ENCODE measurements around the gene RFX8. TPM values are rescaled to one million over a fixed set of nuclear protein-coding genes. Genes with fewer than 3 reads are reported as not detected.

Gene RFX8
- polyA plus RNA-seq, 1 experiment: 1.7 TPM

GRCh38 chr2:101399021-101399799, 75.7 kb downstream of the RFX8 start:
- DNase-seq (ENCODE audit: low read depth): no peak
- no peaks in the 10 kb centered on the region for H3K27me3 ChIP-seq (ENCODE audit: control insufficient read depth, insufficient read depth, low read length)
- no peak for TF ChIP-seq CTCF (IDR thresholded peaks at IDR 0.05; ENCODE audit: insufficient read depth, low read depth, low read length)
- POLR2A ChIA-PET: no interaction called here
- no peaks in the 10 kb centered on the region for H3K36me3 ChIP-seq (ENCODE audit: control insufficient read depth, insufficient read depth, low read length)
- no peak overlapping the region for H3K4me3 ChIP-seq (ENCODE audit: low read depth, low read length)
- CTCF ChIA-PET: interaction anchor here (1.0 kb wide), 2 partner anchors 13 to 20 kb away, joined by 3 read pairs; no protein-coding TSS in a partner anchor

GRCh38 chr2:101398116-101398821, 76.6 kb downstream of the RFX8 start:
- TF ChIP-seq CTCF (IDR thresholded peaks at IDR 0.05; ENCODE audit: insufficient read depth, low read depth, low read length): no peak
- POLR2A ChIA-PET: no interaction called here
- CTCF ChIA-PET: interaction anchor here (1.0 kb wide), 1 partner anchor 21 kb away, joined by 3 read pairs; no protein-coding TSS in a partner anchor
- H3K36me3 ChIP-seq (ENCODE audit: control insufficient read depth, insufficient read depth, low read length): no peaks in the 10 kb centered on the region
- H3K27me3 ChIP-seq (ENCODE audit: control insufficient read depth, insufficient read depth, low read length): no peaks in the 10 kb centered on the region
- DNase-seq (ENCODE audit: low read depth): no peak
- no peak overlapping the region for H3K4me3 ChIP-seq (ENCODE audit: low read depth, low read length)

GRCh38 chr2:101396316-101396717, 78.6 kb downstream of the RFX8 start:
- DNase-seq (ENCODE audit: low read depth): peak; percentile 80
- no peak overlapping the region for H3K4me3 ChIP-seq (ENCODE audit: low read depth, low read length)
- POLR2A ChIA-PET: no interaction called here

GRCh38 chr2:101395545-101396315, 79.2 kb downstream of the RFX8 start:
- no peak overlapping the region for H3K4me3 ChIP-seq (ENCODE audit: low read depth, low read length)
- no peak for TF ChIP-seq CTCF (IDR thresholded peaks at IDR 0.05; ENCODE audit: insufficient read depth, low read depth, low read length)
- no peaks in the 10 kb centered on the region for H3K27me3 ChIP-seq (ENCODE audit: control insufficient read depth, insufficient read depth, low read length)
- DNase-seq (ENCODE audit: low read depth): no peak
- no peaks in the 10 kb centered on the region for H3K36me3 ChIP-seq (ENCODE audit: control insufficient read depth, insufficient read depth, low read length)
- CTCF ChIA-PET: interaction anchor here (0.7 to 2.0 kb wide), 6 partner anchors 7 to 117 kb away, joined by 3 to 7 read pairs (median 3); no protein-coding TSS in a partner anchor
- POLR2A ChIA-PET: no interaction called here

More at GRCh38 chr2:101396316-101396717, 78.6 kb downstream of the RFX8 start:
- CTCF ChIA-PET: interaction anchor here (0.8 to 1.5 kb wide), 3 partner anchors 8 to 116 kb away, joined by 3 to 4 read pairs (median 3); no protein-coding TSS in a partner anchor
- H3K27me3 ChIP-seq (ENCODE audit: control insufficient read depth, insufficient read depth, low read length): no peaks in the 10 kb centered on the region
- H3K36me3 ChIP-seq (ENCODE audit: control insufficient read depth, insufficient read depth, low read length): no peaks in the 10 kb centered on the region
- no peak for TF ChIP-seq CTCF (IDR thresholded peaks at IDR 0.05; ENCODE audit: insufficient read depth, low read depth, low read length)

All from BJ (cell line).